Endothelial cell of umbilical vein (primary cell): ENCODE results near the gene PPIL1. TPM values are rescaled to one million over a fixed set of nuclear protein-coding genes. Genes with fewer than 3 reads are reported as not detected.

Source experiments
- BruUV-seq: library from RNA; stranded (reverse); fragments of 400-500 nt; replicated peaks from 2 replicates; lab custom pipeline; 2021; lab: Mats Ljungman, UMichigan
- CTCF ChIA-PET: fragments of 300-600, 350-600 bp; sonication (Branson Sonifier 250); formaldehyde crosslinking; loops from one replicate; lab custom pipeline; 2021; ENCODE audit warnings: antibody characterized with exemption, inconsistent platforms; lab: Charles Lee
- POLR2A ChIA-PET: fragments of 300-600, 350-600 bp; sonication (Branson Sonifier 250); formaldehyde crosslinking; loops from one replicate; lab custom pipeline; 2021; ENCODE audit warnings: antibody characterized with exemption, inconsistent platforms; lab: Charles Lee
- DNase-seq: peaks from one replicate; pipeline ENCODE4 v3.0.0-alpha.2; 2011; ENCODE audit warnings: low read depth, low spot score
- FAIRE-seq: peaks from 2 replicates; lab custom pipeline; 2011; peaks lifted over from hg19 to GRCh38; lab: Jason Lieb, UNC
- H2AFZ ChIP-seq: 2 replicates; pipeline ENCODE4 v1.6.0; 2012; ENCODE audit warnings: low read depth, low read length, control low read depth, inconsistent platforms
- H3K27ac ChIP-seq: 2 replicates; pipeline ENCODE4 v1.5.1; 2011; ENCODE audit warnings: low read depth, mild to moderate bottlenecking, control low read depth, low read length, moderate library complexity; ENCODE audit not compliant: insufficient read depth
- H3K27me3 ChIP-seq, 2 experiments: 2 replicates each; pipeline versions ENCODE4 v1.6.0 to v1.6.1; 2011; ENCODE audit warnings: low read length in 2 of 2, mixed read lengths in 1 of 2; ENCODE audit not compliant: control insufficient read depth in 2 of 2, insufficient read depth in 2 of 2
- H3K36me3 ChIP-seq, 2 experiments: 2 replicates in 1 of 2; 3 replicates in 1 of 2; pipeline ENCODE4 v1.5.1; 2011; ENCODE audit warnings: low read length in 2 of 2, mild to moderate bottlenecking in 1 of 2, moderate library complexity in 1 of 2; ENCODE audit not compliant: control insufficient read depth in 2 of 2, insufficient read depth in 2 of 2; ENCODE audit errors: extremely low read depth in 1 of 2
- H3K4me1 ChIP-seq: 3 replicates; pipeline ENCODE4 v1.5.1; 2011; ENCODE audit warnings: mild to moderate bottlenecking, low read length; ENCODE audit not compliant: control insufficient read depth, insufficient read depth; ENCODE audit errors: extremely low read depth
- H3K4me2 ChIP-seq: 2 replicates; pipeline ENCODE4 v1.6.1; 2011; ENCODE audit warnings: low read length, control low read depth, mixed read lengths; ENCODE audit not compliant: insufficient read depth
- H3K4me3 ChIP-seq, 3 experiments: fragments of 200-600 bp in 1 of 3; sonication (generic), shearing (Covaris generic) in 1 of 3; replicated peaks in 1 of 3; 2 replicates each; pipeline ENCODE4 v1.5.1; 2011 to 2016; ENCODE audit warnings: control low read depth in 3 of 3, low read length in 3 of 3, mild to moderate bottlenecking in 2 of 3, inconsistent platforms in 1 of 3, low read depth in 1 of 3, moderate library complexity in 1 of 3; ENCODE audit not compliant: insufficient read depth in 1 of 3
- H3K79me2 ChIP-seq: 2 replicates; pipeline ENCODE4 v1.6.0; 2012; ENCODE audit warnings: low read length, inconsistent platforms; ENCODE audit not compliant: control insufficient read depth, insufficient read depth
- H3K9ac ChIP-seq: replicated peaks from 2 replicates; pipeline ENCODE3; 2011; ENCODE audit warnings: low read length, control low read depth; ENCODE audit not compliant: insufficient read depth; ENCODE audit errors: extremely low read depth
- H3K9me1 ChIP-seq: replicated peaks from 3 replicates; pipeline ENCODE4 v1.6.0; 2011; ENCODE audit warnings: mild to moderate bottlenecking, low read length; ENCODE audit not compliant: control insufficient read depth, insufficient read depth; ENCODE audit errors: extremely low read depth
- H3K9me3 ChIP-seq: replicated peaks from 2 replicates; pipeline ENCODE4 v1.5.1; 2012; ENCODE audit warnings: low read length, inconsistent platforms; ENCODE audit not compliant: control insufficient read depth, insufficient read depth
- H4K20me1 ChIP-seq: replicated peaks from 2 replicates; pipeline ENCODE3; 2011; ENCODE audit warnings: mild to moderate bottlenecking, low read length; ENCODE audit not compliant: control insufficient read depth, insufficient read depth; ENCODE audit errors: extremely low read depth
- CTCF ChIP-seq, 2 donors: IDR thresholded peaks; 1 replicate in 1 of 2; 2 replicates in 1 of 2; pipeline ENCODE4 v1.5.1; 2011; ENCODE audit warnings: low read length in 2 of 2, mild to moderate bottlenecking in 2 of 2, moderate library complexity in 2 of 2, control low read depth in 1 of 2, inconsistent platforms in 1 of 2, low read depth in 1 of 2; ENCODE audit not compliant: insufficient read depth in 1 of 2; ENCODE audit errors: extremely low read depth in 1 of 2
- EZH2 ChIP-seq: IDR thresholded peaks from 2 replicates; pipeline ENCODE4 v1.6.1; 2012; ENCODE audit warnings: borderline replicate concordance, low read depth, mild to moderate bottlenecking, moderate library complexity, low read length, inconsistent platforms; ENCODE audit not compliant: severe bottlenecking
- FOS ChIP-seq: IDR thresholded peaks from 2 replicates; pipeline ENCODE4 v1.6.1; 2011; ENCODE audit warnings: mild to moderate bottlenecking, low read length, moderate library complexity, borderline replicate concordance; ENCODE audit not compliant: insufficient read depth
- GATA2 ChIP-seq: IDR thresholded peaks from 2 replicates; pipeline ENCODE4 v1.7.0; 2011; ENCODE audit warnings: low read depth, mild to moderate bottlenecking, moderate library complexity, mixed read lengths, low read length; ENCODE audit not compliant: insufficient read length, insufficient read depth
- JUN ChIP-seq: IDR thresholded peaks from 2 replicates; pipeline ENCODE4 v1.6.1; 2011; ENCODE audit warnings: borderline replicate concordance, low read depth; ENCODE audit not compliant: insufficient read length, insufficient read depth
- MAX ChIP-seq: IDR thresholded peaks from 2 replicates; pipeline ENCODE4 v1.6.1; 2011; ENCODE audit not compliant: insufficient read depth, insufficient read length
- MYC ChIP-seq: IDR thresholded peaks from one replicate; pipeline ENCODE4 v1.6.1; 2011; ENCODE audit warnings: mild to moderate bottlenecking, low read depth, low read length
- POLR2A ChIP-seq: IDR thresholded peaks from 2 replicates; pipeline ENCODE4 v1.6.1; 2012; ENCODE audit warnings: low read depth, mild to moderate bottlenecking, control low read depth, low read length
- POLR2AphosphoS5 ChIP-seq: IDR thresholded peaks from 2 replicates; pipeline ENCODE4 v1.6.1; 2012; ENCODE audit warnings: low read depth, mild to moderate bottlenecking, control low read depth, low read length, moderate library complexity; ENCODE audit not compliant: insufficient read depth
- dilution Hi-C: fragments of 300-500 bp; cut with MboI; formaldehyde crosslinking; loops from one replicate; pipeline ENCODE4 v1.15.0; 2019; ENCODE audit warnings: low sequenced_read_pairs; ENCODE audit not compliant: extremely low pct_ligation_motif_present
- intact Hi-C: fragments of 100-400 bp; cut with micrococcal nuclease; formaldehyde crosslinking; loops from one replicate; pipeline ENCODE4 v1.10.0; 2022
- polyA plus RNA-seq, 4 experiments: library from polyadenylated mRNA; depleted of rRNA in 3 of 4; stranded (reverse) in 3 of 4; unstranded in 1 of 4; fragments of >200 nt; gene quantifications; 2 replicates each; pipeline versions ENCODE4 v1.2.1 to v1.2.3, GENCODE V29; 2011 to 2012; ENCODE audit warnings: missing spikeins in 1 of 4
- total RNA-seq: library from RNA; stranded (reverse); gene quantifications from 2 replicates; pipeline ENCODE4 v1.2.3, GENCODE V29; 2021

Gene PPIL1
- total and polyA plus RNA-seq, 2 donors (not counting 3 experiments of a cell fraction or from before 2014, with no cell fraction given), result 28.6 to 35.6 TPM

- POLR2A ChIA-PET, result no interaction called here
These were observed 65.4 kb downstream of the PPIL1 start for GRCh38 chr6:36809156-36809555.

More at GRCh38 chr6:36809156-36809555, 65.4 kb downstream of the PPIL1 start:
- Histone ChIP-seq H3K9me3 (no peaks in the 10 kb centered on the region), H3K27ac (no peak overlapping the region), H3K4me3 (no peak overlapping the region), H3K27me3 (no peaks in the 10 kb centered on the region), H4K20me1 (no peaks in the 10 kb centered on the region), H2AFZ (no peak overlapping the region), H3K4me2 (no peak overlapping the region), H3K4me1 (peaks cover 10% of the 10 kb centered on the region), H3K9me1 (no peaks in the 10 kb centered on the region), H3K9ac (no peak overlapping the region), H3K36me3 (no peaks in the 10 kb centered on the region), H3K79me2 (no peaks in the 10 kb centered on the region)
- dilution Hi-C loops (no loop called here), intact Hi-C loops (no loop called here)
- no peak for FAIRE-seq
- no TSS peak for BruUV-seq
- CTCF ChIA-PET, result interaction anchor here (0.7 to 5.7 kb wide), 4 partner anchors 17 to 43 kb away, joined by 3 to 95 read pairs (median 6); no protein-coding TSS in a partner anchor
- DNase-seq, result no peak
- TF ChIP-seq JUN (no peak), MAX (no peak), MYC (no peak), CTCF (IDR thresholded peaks at IDR 0.05; ENCODE audit: extremely low read depth in 1 of 2, insufficient read depth in 1 of 2, low read depth in 1 of 2, low read length in 2 of 2) (no peak), POLR2AphosphoS5 (no peak), FOS (no peak), EZH2 (no peak), GATA2 (no peak), POLR2A (no peak)
